Prostate gland (tissue), 2 donors: ENCODE measurements around the gene OR8H1. TPM values are rescaled to one million over a fixed set of nuclear protein-coding genes. Genes with fewer than 3 reads are reported as not detected.

Source experiments
- total RNA-seq, 2 donors: library from RNA; depleted of rRNA; stranded (reverse); fragments of >200 nt; gene quantifications; one replicate each; pipeline ENCODE4 v1.1.0, GENCODE V29; 2016

Gene OR8H1
- total RNA-seq, 2 donors from 2014 or later = not detected

Other genes with a start within 250 kb of the OR8H1 start
- gene OR8I2, start 198.9 kb downstream of the OR8H1 start, total RNA-seq = not detected
- gene OR8H2, start 188.6 kb downstream of the OR8H1 start, total RNA-seq = under 1 TPM in 1 of 2 donors, not detected in 1; 0.57 TPM
- not detected for gene OR8H3, start 169.9 kb downstream of the OR8H1 start, total RNA-seq
- gene OR8J3, start 152.1 kb downstream of the OR8H1 start, total RNA-seq = not detected
- not detected for gene OR8K5, start 131.9 kb downstream of the OR8H1 start, total RNA-seq
- gene OR5J2, start 115.6 kb downstream of the OR8H1 start, total RNA-seq = not detected
- not detected for gene OR5T2, start 58.0 kb downstream of the OR8H1 start, total RNA-seq
- not detected for gene OR5T3, start 40.0 kb downstream of the OR8H1 start, total RNA-seq
- gene OR5T1, start 18.1 kb downstream of the OR8H1 start, total RNA-seq = not detected
- gene OR8K3, start 22.9 kb upstream of the OR8H1 start, total RNA-seq = not detected
- gene OR8K1, start 53.8 kb upstream of the OR8H1 start, total RNA-seq = 1 to 10 TPM in 1 of 2 donors, not detected in 1; 1.6 TPM
- not detected for gene OR8J1, start 62.0 kb upstream of the OR8H1 start, total RNA-seq
- gene OR8U1, start 83.4 kb upstream of the OR8H1 start, total RNA-seq = not detected
- gene OR5AL1, start 120.4 kb upstream of the OR8H1 start, total RNA-seq = not detected
- gene OR5M3, start 181.1 kb upstream of the OR8H1 start, total RNA-seq = not detected
- not detected for gene OR5M8, start 199.1 kb upstream of the OR8H1 start, total RNA-seq